Stimulated activated CD4-positive, alpha-beta T cell treated with anti-CD3 and anti-CD28 coated beads, Interleukin-4, amount 100 ng/mL, for 4 hours (primary cell): ENCODE data around the gene GRIN1.

Experiments used
- DNase-seq, 2 experiments: peaks; one replicate each; pipeline ENCODE4 v3.0.0-alpha.2; 2020

GRIN1 gene

DNA sequence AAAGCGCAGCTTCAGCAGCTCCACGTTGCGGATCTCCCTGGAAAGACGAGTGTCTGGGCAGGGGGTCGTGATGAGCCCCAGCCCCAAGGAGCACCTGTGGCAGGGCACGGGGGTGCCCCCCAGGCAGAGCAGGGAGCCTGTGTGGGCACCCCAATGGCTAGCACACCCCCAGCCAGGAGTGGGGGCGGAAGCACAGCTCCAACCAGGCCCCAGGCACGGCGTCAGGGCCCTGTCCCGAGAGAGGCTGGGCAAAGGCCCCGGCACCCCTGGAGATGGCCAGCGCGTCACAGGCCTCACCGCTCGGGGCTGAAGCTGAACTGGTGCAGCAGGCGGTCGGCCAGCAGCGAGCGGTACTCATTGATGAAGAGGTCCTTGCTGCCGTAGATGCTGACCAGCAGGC is 41.5 kb downstream of the GRIN1 start:
- DNase-seq: no peak

DNA sequence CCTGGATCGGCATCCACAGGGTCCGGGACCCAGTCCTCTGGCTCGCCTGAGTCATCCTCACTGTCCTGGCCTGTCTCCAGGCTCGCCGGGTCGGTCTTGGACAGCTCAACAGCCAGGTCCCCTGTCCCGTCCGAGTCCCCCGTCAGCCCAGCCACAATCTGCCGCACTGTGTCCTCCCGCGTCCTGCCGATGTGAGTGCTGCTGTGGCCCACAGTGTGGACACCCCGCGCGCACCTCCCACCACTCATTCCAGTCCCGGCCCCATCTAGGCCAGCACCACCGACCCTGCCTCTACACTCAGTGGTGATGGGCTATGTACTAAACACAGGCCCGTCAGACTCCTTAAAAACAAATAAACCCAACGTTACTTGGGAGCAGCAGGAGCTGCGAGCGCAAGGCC is 42.7 kb downstream of the GRIN1 start:
- no peak for DNase-seq

- DNase-seq: no peak
Measured at GRCh38 chr9:137182836-137183235, 43.9 kb downstream of the GRIN1 start.

DNA sequence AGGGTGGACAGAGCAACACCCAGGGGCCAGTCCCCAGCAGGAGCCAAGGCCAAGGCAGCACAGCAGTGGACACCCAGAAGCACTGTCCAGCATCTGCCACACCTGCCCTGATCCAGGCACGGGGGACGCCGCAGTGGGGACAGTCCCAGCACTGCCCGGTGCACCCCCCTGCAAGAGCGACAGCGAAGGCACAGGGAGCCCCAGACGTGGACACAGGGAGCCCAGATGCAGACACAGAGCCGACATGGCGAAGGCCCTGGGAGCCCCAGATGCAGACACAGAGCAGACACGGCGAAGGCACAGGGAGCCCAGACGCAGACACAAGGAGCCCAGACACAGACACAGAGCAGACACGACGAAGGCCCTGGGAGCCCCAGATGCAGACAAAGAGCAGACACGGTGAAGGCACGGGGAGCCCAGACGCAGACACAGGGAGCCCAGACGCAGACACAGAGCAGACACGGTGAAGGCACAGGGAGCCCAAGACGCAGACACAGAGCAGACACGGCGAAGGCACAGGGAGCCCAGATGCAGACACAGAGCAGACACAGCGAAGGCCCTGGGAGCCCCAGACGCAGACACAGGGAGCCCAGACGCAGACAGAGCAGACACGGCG is 45.1 kb downstream of the GRIN1 start:
- no peak for DNase-seq

GRCh38 chr9:137184881-137185660 is 46.1 kb downstream of the GRIN1 start:
- DNase-seq: no peak

GRCh38 chr9:137185921-137186320 is 47.0 kb downstream of the GRIN1 start:
- DNase-seq: no peak

DNA sequence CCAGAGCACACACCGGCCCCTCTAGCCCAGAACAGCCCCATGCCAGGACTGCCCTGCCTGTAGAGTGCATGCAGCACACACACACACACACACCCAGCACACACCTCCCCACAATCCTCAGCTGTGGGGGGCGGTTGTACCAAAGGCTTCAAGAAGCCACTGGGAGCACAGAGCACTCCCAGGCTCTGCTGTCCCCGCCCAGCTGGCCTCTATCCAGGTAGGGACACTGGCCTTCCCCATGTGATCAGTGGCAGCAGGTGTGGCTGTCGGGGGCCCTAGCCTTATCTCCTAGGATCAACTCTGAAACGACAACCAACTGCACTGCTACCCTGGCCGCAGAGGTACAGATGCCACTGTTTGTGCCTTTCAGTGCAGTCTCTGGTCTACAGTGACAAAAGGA is 47.4 kb downstream of the GRIN1 start:
- DNase-seq: no peak

GRCh38 chr9:137187386-137187785 is 48.4 kb downstream of the GRIN1 start:
- DNase-seq: no peak

DNA sequence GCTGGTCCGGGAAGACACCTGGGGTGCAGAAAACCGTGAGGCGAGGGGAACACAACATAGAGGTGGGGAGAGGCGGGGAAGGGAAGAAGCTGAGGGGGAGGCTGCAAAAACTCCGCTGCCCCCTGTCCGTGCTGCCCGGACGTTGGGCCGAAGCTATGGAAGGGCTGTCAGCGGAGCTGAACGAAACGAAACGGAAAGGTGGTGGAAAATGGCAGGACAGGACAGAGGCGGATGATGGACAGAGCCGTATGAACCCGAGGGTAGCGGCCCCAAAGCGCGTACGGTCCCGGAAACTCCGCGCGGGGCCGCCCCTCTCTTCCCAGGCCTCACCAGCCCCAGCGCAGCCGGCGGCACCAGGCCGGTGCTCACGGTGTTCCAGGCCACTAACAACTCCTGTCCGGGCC is 49.1 kb downstream of the GRIN1 start:
- no peak for DNase-seq

DNA sequence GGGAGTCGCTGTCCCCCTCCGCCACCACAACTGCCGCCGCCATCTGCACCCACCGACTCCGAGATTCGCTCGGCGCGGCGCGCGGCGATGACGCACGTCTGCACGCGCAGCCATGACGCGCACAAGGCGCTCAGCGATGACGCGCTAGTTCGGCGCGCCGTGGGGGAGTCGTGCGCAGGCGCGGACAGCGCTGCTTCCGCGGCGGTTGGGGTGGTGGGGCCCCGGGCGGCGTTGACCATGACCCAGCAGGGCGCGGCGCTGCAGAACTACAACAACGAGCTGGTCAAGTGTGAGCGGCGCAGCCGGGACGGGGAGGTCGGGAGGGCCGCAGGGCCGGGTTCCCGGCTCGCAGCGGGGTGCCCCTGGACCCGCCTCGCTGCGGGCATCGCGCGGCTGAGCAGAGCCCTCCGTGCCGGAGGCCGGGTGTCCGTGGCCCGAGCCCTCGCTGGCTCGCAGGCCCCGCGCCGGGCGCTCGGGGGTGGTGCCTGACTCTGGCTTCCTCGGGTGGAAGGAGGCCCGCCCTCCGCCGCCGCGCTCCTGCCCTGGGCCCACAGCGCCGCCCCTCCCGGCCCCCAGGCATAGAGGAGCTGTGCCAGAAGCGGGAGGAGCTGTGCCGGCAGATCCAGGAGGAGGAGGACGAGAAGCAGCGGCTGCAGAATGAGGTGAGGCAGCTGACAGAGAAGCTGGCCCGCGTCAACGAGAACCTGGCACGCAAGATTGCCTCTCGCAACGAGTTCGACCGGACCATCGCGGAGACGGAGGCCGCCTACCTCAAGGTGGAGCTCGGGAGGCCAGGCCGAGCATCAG is 49.7 kb downstream of the GRIN1 start, which contains the start of the genes ANAPC2 and SSNA1:
Gene ANAPC2 (minus strand): TSS at position 71 of the 807 bp plus-strand sequence. CDS start 28 bp downstream, at position 43.
Gene SSNA1 (plus strand): TSS at position 187 of the 807 bp plus-strand sequence. CDS start 51 bp downstream, at position 238.
- DNase-seq: peak; percentile 87 to 95

DNA sequence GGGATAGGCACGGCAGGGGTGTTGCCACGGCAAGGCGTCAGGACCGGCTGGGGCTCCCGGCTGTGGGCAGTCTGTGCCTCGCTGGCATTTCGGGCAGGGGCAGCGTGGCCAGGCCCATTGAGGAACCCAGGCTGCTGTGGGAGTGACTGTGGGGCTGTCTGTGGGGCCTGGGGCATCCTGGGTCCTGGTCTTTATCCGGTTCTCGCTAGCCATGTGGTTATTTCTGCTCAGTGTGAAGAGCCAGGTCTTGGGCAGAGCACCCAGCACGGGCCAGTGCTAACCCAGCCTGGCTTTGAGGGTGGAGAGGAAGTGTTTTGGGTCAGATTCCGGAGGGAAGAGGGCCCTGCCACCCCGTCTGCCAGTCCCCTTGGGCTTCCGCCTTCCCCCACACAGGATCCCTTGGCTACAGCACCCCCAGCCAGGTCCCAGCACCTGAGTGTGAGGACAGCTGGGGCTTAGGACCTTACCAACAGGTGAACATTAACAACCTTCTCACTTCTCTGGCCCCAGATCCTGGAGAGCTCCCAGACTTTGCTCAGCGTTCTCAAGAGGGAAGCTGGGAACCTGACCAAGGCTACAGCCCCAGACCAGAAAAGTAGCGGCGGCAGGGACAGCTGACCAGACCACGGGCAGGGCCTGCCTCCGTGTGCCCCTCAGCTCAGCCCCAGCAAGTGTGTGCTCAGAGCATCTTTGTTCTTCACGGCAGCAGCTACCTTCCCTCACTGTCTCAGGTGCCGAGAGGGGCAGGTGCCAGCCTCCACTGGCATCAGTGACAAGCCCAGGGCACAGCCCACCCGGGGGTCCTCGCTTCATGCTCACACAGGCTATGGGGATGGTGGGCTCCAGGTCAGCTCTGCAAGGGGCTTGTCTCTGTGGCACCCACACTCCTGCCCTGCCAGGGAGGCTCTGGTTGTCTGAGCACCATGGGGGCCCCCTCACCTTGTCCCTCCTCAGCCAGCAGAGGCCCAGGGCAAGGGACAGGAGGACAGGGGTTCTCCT is 50.6 kb downstream of the GRIN1 start:
- DNase-seq: no peak

- no peak for DNase-seq
Measured at GRCh38 chr9:137190315-137190856, 51.4 kb downstream of the GRIN1 start.

GRCh38 chr9:137191245-137191644 is 52.3 kb downstream of the GRIN1 start:
- DNase-seq: no peak

- no peak for DNase-seq
Measured at GRCh38 chr9:137191691-137192447, 52.9 kb downstream of the GRIN1 start.

DNA sequence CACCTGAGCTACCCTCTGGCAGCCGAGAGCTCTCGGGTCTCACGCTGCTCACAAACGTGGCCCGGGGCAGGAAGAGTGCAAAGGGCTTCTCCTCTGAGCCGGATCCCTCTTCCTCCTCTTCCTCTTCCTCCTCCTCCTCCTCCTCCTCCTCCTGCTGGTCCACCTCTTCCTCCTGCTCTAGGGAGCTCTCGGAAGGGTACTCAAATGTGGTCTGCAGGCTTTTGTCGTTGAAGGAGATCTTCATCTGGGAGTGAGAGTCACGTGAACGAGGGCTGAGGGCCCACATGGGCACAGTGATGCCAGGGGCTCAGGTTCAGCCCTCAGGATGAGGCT is 53.5 kb downstream of the GRIN1 start:
- no peak for DNase-seq

GRCh38 chr9:137192859-137193258 is 53.9 kb downstream of the GRIN1 start:
- no peak for DNase-seq

DNA sequence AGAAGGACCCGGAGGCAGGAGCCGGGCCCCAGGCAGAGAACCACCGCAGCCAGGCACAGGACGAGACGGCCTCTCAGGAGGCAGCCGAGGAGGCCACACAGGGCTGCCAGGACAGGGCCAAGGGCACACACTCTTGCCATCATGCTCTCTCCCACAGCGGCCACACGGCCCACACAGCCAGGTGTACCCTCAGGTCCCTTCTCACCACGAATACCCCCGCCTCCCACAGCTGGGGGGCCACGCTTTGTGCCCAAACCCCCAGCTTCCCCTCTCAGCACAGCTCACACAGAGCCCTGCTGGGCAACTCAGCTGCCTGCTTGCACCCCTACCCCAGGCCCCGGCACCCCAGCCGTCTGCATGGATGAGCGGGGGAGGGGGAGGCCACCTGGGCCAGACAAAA is 54.8 kb downstream of the GRIN1 start:
- DNase-seq: no peak

- no peak for DNase-seq
Measured at GRCh38 chr9:137194388-137194787, 55.4 kb downstream of the GRIN1 start.

- DNase-seq: no peak
Measured at GRCh38 chr9:137194909-137195308, 56.0 kb downstream of the GRIN1 start.

DNA sequence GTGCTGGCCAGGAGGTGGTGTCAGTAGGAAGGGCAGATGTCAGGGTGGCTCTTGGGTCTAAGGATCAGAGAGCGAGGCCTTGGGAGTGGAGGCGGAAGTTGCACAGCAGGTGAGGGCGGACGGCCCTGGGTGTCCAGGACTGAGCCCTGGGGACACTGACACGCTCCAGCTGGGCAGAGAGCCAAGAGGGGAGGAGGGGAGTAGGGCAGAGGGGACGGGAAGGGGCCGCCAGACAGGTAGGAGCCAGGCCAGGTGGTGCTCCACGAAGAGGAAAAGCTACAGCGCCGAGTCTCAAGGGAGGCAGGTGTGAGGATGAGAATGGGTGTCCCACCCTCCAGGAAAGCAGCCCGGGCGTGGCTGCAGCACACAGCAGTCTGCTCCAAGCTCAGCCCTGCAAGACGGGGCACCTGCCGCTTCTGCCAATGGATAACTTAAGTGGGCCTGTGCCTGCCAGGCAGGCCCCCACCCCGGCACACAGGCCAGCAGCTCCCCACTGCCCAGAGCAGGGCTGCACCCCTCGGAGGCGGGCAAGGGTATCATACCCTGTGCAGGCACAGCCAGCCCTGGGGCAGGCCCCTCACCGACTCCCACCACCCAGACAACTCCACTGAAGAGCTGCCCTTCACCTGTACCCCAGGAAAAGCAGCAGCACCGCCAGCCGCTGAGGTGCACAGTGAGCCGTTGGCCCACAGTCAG is 56.7 kb downstream of the GRIN1 start:
- no peak for DNase-seq
